NCI-H1105 treated with DMSO at 0.1 percent for 48 hours (cell line): ENCODE results near the gene TEAD1.
"Not testable (repeated sequence)": the region's sequence is repeated elsewhere in the genome, so short reads cannot be mapped to it uniquely, and the experiment has no call there.

Experiments used
- DNase-seq: peaks from one replicate; lab custom pipeline; 2025; lab: John Stamatoyannopoulos, UW

TEAD1 gene

DNA sequence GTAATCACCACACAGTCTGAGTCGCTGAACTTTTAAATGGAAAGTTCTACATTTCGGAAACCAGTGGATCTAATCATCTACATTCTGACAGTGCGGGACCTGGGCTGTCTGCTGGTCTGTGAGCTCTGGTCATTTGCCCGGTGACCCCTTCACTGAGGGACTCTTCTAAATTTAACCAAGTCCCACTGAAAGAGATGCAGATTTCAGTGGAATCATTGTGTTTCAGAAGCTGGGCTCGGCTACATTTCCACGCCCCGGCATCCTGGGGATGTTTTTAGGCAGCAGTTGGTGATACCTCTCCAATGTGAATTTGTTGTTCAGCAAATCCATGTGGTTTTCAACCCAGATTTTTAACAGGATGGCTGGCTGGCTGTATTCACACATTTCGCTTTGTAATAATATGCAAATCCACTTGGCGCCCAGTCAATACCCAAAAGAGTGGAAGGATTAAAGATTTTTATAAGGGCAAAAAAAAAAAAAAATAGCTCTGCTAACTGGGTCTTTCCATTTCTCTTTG, 189.4 kb downstream of the TEAD1 start:
- no peak for DNase-seq

DNA sequence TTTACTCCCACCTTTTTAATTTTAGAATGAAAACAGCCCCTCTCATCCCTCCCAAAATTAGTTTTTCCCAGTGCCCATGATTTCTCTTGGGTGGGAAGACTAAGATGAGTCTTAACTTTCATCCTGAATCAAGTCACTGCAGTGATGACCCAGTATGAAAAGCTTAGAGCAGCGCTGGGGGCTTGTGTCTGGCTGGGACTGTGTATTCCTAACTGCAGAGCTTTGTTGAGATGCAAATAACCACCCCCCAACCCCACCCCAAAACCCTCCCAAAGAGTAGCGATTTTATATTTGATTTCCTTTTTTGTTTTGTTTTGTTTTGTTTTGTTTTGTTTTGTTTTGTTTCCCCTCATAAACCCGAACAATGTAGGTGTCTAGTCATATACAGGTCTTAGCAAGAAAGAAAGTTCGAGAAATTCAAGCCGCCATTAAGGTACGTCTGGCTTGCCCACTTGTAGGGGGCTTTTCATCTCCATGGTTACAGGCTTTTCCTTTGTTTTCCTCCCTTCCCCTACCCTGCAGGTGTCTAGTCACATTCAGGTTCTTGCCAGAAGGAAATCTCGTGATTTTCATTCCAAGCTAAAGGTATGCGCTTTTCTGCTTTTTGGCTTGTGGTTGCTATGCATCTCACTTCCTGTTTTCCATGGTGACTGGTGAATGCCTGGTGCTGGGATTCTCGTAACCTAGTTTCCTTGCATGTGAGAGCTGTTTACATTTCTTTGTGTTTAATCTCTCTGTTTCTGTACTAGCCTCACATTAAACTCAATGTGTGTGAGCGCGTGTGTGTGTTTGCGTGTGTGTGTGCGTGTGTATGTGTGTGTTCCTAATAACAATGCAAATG, 190.3 kb downstream of the TEAD1 start:
- DNase-seq: peak; percentile 62

DNA sequence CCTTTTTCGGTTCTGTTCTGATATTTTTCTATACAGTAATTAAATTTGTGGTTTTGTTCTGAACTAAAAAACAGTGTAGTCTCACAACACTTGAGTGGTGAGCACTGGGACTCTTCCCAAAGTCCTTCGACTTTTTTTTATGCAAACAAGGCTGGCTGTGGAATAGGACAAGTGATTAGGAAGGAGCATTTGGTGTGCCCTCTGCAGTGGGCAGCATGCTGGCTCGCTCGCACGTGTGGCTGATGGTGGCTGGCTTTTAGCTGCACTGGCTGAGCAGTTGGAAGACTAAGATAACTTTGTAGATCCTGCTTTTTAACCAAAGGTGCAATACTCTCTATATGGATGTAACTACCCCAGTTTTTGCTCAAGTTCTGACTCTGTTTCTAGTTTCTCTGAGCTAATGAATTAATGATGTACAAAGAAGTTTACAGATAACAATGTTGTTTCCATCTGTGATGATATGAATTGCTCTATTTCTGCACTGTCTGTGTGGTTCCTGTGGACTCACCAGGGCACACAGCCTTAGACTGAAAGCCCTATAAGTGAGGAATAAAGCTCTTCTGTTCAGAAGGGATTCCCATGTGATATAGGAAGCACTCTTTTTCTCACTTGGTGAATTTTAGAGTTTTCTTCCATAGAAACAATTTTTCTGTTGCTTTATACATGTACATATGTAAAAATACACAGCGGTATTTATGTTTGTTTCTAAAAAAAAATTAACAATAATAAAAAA, 191.8 kb downstream of the TEAD1 start:
- no peak for DNase-seq

DNA sequence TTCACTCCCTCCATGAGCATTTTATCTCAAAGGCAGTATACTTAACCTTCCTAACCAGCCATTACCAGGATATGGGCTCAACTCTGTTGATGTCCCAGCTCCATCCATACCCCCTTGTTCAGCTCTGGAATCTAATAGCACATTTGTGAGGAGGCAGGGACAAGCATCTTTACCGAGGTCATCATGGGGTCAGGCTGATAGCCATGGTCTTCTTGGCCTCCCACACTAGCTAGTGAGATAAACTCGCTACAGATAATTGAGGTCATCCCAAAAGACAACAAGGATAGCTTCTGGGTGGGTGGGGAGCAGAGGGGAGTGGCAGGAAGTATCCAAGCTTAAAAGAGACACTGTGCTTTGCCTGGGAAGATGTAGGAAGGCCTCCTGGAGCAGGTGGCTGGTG, 193.3 kb downstream of the TEAD1 start:
- no peak for DNase-seq

DNA sequence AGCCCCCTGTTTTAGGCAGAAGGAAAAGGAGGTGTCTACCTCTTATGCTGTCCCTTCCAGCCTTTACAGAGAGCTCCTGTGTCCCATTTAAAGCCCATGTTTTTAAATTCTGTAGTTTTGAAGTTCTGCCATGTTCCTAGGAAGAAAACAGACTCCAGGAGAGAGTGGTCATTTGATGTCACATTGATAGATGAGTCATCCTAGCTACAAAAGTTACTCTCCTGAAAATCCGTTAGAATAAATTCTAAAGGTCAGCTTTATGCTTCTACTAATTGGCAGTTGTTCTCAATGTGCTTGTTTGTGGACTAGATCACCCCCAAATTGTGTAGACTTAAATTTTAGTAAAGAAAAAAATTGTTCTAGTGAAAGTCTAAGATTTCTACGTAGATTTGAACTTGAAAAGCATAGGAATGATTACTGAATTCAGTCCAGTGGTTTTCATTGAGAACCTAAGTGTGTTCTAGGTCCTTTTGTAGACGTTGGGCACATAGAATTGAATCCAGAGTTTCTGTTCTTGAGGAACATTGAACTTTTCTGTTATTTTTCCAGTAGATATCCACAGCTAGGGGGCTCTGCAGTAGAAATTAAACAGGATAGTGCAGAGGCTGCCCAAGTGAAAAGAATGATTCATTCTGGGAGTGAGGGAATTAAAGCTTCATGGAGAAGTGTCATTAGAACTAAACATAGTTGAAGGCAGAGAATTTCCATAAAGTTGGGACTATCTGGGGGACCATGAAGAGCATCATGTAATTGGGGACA, 194.3 kb downstream of the TEAD1 start:
- no peak for DNase-seq

DNA sequence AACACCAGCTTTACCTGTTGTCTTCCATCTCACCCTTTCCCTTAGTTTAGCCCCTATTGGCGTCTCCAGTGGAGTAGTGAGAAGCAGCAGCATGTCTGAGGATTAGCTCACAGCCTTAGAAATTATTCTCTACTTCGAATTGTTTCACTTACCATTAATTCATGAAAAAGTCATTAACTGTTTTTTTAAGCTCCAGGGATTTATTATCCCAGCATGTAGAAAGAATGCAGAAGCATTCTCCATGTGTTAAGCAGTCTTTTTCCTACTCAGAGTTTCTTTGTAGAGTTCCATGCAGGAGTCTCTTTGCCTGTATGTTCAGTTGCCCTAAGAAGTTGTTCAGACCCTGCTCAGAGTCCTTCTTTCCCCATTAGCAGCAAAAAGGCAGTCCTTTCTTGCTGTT, 197.0 kb downstream of the TEAD1 start:
- no peak for DNase-seq

DNA sequence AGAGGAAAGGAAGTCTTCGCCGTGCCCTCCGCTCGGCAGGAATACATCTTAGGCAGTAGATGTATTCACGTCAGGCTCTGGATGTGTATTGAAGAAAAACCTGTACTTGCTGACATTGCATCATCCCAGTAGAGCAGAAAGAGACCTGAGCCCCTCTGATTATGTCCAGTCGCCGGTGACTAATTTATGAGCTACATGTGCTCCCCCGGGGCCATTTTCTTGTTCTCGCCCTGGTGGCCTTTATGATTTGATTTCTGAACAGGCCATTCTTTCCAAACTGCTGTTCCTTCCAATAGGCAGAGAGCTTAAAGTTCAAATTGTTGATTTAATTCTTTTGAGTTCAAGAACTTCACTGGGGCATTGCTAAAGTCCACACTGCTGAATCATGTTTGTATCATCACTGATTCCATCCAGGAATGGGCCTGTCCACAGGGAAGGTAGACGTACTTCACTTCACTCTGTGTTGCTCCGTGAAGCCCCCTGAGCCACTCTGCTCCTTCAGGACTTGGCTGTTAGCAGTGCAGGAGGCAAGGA, 197.6 kb downstream of the TEAD1 start:
- DNase-seq: no peak

DNA sequence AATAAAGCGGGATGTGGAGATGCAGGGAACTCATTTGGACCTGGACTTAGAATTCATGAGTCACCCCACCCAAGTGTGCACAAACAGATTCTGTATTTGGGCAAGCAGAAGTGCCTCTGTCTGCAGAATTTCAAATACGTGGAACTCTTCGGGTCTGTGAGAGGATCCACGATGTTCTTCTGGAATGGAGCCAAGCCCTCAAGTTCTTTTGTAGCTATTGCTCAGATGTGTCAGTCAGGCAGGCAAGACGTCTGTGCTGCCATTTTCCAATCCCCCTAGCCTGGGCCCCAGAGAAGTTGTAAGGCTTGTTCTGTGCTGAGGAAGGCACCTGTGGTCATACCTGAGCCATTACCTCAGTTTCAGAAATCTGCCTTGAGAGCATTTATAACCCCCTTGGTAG, 202.1 kb downstream of the TEAD1 start:
- DNase-seq: no peak

DNA sequence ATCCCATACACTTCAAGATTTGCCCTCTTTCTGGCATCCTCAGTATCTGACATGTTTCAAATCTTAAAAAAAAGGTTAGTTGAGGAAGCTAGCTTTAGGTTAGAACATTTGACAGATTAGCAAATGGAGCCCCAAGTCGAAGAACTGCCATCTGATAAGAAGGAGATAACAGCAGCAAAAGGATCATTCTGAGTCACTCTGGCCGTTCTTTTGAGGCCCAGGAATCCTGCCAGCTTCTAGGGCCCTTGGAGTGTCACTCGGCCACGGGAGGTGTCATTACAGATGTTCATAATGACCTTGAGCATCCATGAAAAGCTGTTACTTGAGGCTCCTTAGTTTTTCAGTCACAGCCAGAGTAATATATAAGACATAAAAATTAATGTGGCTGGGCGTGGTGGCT, 202.8 kb downstream of the TEAD1 start:
- no peak for DNase-seq

DNA sequence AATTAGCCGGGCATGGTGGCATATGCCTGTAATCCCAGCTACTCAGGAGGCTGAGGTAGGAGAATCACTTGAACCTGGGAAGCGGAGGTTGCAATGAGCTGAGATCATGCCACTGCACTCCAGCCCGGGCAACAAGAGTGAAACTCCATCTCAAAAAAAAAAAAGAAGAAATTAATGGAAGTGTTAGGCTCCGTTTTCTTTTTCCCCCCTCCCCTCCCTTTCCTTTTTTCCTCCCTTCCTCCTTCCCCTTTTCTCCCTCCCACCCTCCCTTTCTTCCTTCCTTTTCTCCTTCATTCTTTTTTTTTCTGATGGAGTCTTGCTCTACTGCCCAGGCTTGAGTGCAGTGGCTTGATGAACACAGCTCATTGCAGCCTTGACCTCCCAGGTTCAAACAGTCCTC, 203.3 kb downstream of the TEAD1 start:
- DNase-seq: not testable (repeated sequence)

DNA sequence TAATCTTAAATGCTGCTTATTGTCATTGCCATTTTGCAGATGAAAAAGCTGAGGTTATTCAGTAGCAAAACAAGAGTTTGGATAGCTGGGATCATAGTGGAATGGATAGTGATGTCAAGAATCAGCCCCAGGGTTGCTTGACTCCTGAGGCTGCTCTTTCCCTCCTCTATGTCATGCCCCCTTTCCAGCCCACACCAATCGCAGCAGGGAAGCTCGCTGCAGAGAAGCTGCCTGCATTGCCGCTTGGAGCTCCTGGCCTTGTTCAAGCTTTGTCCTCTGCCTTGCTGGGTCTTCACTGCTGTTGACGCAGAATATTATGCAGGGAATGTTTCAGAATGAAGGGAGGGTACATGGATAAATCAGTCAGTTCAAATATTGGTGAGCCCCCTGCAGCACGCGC, 206.1 kb downstream of the TEAD1 start:
- no peak for DNase-seq

DNA sequence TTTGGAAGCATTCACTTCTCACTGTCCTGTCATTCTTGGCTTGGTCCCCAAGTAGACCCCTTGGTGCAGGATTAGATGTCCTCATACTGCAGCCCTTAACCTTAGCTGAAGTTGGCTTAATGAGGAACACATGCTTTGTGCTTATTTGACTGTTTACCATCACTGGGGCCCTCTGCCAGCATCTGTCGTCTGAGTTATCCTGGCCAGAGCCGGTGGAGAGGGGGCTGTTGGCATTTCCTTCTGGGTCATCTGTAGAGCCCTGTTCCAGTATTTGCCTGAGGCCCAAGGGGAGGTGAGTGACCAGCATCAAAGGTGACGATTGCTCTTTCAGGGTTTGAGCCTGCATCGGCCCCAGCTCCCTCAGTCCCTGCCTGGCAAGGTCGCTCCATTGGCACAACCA, 208.4 kb downstream of the TEAD1 start:
- DNase-seq: no peak

DNA sequence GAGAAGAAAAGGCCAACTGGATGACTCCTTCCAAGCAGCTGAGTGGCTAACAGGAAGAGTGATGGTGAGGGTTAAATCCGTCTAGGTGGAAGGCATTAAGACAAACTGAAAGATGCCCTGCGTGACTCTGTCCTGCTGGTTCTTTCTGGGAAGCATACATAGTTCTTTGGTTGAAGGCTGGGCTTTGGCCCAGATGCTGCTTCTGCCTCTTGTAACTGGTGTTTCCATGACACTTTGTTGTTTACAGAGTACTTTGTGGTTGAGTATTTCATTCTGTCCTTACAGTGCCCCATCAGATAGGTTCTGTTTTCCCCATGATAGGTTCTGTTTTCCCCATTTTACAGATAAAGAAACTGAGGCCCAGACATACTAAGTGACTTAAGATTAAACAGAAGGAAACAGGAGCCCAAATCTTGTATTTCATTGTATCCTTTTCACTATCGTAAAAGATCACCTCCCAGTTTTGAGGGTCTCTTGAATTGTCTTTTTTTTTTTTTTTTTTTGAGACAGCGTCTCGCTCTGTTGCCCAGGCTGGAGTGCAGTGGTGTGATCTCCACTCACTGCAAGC, 210.6 kb downstream of the TEAD1 start:
- no peak for DNase-seq

DNA sequence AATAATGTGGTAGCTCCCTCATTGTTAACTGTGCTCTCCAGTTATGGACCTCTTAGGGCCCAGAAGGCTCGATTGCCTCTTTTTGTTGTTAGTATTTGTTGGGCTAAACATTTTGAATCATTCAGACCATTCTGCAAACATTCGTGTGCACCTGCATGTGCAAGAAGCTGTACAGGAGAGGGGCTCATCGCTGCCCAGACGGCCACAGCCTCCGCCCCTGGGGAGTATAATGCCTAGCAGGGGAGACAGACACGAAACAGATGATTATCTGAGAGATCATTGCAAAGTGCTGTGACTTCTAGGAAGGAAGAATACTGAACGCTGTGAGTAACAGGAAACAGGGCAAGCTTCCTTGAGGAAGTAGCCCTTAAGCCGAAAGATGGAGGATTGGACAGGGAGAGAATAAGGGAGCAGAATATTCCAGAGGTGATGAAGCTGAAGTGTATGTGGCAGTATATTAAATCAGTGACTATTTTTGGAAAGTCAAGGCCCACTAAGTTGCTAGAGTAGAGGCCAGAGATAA, 211.6 kb downstream of the TEAD1 start:
- no peak for DNase-seq

DNA sequence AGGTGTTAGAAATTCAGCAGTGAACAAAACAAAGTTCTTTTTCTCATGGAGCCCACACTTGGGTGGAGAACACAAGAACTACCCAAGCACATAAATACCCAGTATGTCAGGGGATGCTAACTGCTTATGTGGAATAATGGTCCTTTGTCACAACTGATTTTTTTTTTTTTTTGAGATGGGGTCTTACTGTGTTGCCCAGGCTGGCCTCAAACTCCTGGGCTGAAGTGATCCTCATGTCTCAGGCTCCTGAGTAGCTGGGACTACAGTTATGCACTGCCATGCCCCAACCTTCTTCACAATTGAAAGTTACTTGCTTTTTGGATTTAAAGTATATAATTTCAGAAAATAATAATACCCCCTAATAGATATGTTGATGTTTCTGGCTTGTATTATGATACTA, 212.3 kb downstream of the TEAD1 start:
- no peak for DNase-seq

DNA sequence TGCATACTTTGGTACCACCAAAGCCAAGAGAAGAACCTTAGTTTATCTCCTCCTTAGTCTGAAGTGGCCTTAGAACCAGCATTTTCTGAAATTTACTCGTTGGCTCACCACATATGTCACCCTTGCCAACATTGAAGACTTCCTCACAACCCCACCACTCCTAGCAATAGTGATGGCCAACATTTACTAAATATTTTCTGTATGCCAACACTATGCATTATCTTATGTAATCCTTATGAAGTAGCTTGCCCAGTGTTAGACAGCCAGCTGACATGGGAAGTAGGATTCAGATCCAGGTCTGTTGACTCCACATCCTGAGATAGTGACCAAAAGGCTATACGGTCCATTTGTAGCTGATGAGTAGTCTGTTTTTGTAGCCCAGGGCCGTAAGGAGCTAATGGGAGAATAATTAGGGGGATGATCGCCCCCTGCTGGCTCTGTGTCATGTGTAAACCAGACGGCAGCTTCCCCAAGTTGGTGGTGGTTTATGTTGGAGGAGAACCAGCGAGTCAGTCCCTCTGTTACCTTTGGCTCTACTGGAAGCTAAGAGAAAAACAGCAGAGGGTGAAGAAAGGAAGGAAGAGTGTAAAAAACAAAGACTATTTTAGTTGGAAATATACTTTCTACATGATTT, 214.4 kb downstream of the TEAD1 start:
- DNase-seq: peak; percentile 74

DNA sequence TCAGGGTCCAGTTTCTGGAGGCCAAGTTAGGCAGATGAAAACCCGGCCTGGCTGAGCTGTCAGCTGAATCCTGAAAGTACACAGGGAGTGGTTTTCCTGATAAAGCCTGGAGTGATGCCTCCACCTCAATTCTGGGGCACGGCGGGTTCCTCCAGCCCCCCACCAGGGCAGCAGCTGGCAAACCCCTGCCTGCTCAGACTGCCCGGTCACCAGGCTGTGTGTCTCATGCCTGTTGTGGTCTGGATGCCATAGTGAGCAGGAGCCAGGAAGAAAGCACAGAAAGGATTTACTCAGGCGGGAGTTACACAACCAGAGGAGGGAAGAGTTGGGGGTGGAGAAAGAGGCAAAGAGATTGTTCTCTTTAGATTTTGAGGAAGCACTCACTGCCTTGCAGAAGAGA, 215.0 kb downstream of the TEAD1 start:
- no peak for DNase-seq

DNA sequence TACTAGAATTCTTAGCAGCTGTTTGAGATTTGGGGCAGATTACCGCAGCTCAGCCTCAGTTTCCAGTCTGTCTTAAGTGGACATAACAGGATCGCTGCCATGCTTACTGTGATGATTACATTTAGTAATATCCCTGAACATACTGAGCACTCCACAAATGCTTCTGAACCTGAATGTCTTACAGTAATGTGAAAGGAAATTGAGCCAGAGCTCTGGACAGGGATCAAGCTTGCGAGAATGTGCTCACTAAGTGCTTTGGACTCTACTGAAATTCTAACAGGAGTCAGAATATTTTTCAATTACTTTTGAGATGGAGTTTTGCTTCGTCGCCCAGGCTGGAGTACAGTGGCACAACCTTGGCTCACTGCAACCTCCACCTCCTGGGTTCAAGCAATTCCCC, 216.3 kb downstream of the TEAD1 start:
- no peak for DNase-seq

DNA sequence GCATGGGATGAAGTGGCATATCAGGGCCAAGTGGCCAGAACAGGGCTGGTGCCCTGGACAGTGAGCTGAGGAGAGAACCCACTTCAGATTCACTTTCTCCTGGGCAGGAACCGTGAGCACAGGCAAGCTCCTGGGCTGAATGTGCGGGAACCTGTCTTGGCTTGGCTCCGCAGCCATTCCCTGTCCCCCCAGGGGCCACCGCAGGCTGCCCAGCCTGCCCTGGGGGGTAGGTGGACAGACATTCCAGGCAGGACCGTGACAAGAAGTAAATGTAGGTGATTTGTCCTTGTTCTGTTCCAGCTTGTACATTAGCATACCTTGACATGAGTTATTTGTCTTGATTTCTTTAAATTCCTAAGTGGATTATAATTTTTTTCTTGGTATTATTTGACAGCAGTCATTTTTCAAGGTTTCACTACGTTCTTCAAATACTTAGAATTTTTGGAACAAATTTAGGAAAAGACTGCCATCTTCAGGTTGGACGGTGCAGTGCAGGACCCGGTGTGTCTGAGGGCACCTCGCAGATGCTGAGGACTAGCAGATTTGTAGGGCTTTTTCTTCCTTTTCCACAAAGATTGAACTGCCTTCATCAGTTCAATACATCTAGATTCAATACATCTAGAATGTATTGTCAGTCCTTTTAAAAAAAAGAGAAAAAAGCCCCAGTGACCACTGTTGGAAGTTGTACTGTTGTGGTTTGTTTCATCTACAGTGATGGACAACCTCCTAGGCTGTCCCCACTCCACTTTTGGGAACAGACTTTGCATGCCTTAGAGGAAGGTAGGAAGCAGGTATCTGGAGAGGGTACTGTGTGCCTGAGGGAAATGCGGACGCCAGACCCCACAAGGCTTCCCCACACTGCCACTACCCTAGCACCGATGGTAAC, 219.8 kb downstream of the TEAD1 start:
- peak; percentile 62 for DNase-seq

DNA sequence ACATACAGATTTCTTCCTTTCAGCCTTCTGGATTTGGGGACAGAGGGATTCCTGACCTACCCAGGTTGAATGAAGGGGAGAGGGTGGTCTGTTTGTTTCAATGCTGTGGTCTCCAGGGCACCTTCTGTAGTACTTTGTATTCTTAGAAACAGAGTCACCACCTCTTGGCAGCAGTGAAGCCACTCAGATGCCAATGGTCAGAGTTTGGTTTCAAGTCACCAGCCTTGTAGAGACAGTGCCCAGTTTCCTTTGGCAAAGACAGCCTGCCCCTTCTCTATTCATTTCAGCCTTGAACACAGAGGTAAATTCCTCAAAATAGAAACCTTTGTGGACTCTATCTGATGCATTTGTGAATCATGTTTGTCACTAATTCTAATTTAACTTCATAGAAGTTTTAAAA, 223.2 kb downstream of the TEAD1 start:
- no peak for DNase-seq
